Astrocyte of the hippocampus (primary cell): ENCODE measurements around the gene KLK1.

Experiments used
- DNase-seq: peaks from one replicate; pipeline ENCODE4 v3.0.0; 2011; ENCODE audit warnings: low read depth, low spot score

Gene KLK1

GRCh38 chr19:50823389-50824042, at the start of gene KLK1:
Gene KLK1, minus strand, starts transcription at chr19:50823787. Its CDS starts 39 bp downstream, at chr19:50823748.
- no peak for DNase-seq

DNA sequence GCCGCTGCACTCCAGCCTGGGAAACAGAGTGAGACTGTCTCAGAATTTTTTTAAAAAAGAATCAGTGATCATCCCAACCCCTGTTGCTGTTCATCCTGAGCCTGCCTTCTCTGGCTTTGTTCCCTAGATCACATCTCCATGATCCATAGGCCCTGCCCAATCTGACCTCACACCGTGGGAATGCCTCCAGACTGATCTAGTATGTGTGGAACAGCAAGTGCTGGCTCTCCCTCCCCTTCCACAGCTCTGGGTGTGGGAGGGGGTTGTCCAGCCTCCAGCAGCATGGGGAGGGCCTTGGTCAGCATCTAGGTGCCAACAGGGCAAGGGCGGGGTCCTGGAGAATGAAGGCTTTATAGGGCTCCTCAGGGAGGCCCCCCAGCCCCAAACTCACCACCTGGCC, 49.5 kb upstream of the KLK1 start, which contains the start of gene KLK2:
Gene KLK2, plus strand, starts transcription at position 384 of the 400 bp plus-strand sequence. CDS start 35 bp downstream, outside the sequence.
- DNase-seq = no peak

DNA sequence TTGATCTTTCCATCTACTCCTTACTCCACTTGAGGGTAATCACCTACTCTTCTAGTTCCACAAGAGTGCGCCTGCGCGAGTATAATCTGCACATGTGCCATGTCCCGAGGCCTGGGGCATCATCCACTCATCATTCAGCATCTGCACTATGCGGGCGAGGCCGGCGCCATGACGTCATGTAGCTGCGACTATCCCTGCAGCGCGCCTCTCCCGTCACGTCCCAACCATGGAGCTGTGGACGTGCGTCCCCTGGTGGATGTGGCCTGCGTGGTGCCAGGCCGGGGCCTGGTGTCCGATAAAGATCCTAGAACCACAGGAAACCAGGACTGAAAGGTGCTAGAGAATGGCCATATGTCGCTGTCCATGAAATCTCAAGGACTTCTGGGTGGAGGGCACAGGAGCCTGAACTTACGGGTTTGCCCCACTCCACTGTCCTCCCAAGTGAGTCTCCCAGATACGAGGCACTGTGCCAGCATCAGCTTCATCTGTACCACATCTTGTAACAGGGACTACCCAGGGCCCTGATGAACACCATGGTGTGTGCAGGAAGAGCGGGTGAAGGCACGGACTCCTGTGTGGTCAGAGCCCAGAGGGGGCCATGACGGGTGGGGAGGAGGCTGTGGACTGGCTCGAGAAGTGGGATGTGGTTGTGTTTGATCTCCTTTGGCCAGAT, 47.0 kb upstream of the KLK1 start:
- DNase-seq = no peak

GRCh38 chr19:50869479-50869878, 45.9 kb upstream of the KLK1 start:
- no peak for DNase-seq

DNA sequence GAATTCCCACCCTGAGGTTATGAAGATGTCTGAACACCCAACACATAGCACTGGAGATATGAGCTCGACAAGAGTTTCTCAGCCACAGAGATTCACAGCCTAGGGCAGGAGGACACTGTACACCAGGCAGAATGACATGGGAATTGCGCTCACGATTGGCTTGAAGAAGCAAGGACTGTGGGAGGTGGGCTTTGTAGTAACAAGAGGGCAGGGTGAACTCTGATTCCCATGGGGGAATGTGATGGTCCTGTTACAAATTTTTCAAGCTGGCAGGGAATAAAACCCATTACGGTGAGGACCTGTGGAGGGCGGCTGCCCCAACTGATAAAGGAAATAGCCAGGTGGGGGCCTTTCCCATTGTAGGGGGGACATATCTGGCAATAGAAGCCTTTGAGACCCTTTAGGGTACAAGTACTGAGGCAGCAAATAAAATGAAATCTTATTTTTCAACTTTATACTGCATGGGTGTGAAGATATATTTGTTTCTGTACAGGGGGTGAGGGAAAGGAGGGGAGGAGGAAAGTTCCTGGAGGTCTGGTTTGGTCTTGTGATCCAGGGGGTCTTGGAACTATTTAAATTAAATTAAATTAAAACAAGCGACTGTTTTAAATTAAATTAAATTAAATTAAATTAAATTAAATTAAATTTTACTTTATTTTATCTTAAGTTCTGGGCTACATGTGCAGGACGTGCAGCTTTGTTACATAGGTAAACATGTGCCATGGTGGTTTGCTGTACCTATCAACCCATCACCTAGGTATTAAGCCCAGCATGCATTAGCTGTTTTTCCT, 38.1 kb upstream of the KLK1 start:
- no peak for DNase-seq

DNA sequence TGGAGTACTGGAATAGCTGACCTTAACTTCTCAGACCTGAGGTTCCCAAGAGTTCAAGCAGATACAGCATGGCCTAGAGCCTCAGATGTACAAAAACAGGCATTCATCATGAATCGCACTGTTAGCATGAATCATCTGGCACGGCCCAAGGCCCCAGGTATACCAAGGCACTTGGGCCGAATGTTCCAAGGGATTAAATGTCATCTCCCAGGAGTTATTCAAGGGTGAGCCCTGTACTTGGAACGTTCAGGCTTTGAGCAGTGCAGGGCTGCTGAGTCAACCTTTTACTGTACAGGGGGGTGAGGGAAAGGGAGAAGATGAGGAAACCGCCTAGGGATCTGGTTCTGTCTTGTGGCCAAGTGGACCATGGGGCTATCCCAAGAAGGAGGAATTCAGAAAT, 37.4 kb upstream of the KLK1 start:
- DNase-seq = no peak

DNA sequence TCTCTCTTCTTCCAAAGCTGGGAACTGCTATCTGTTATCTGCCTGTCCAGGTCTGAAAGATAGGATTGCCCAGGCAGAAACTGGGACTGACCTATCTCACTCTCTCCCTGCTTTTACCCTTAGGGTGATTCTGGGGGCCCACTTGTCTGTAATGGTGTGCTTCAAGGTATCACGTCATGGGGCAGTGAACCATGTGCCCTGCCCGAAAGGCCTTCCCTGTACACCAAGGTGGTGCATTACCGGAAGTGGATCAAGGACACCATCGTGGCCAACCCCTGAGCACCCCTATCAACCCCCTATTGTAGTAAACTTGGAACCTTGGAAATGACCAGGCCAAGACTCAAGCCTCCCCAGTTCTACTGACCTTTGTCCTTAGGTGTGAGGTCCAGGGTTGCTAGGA, 36.3 kb upstream of the KLK1 start:
- DNase-seq = no peak

DNA sequence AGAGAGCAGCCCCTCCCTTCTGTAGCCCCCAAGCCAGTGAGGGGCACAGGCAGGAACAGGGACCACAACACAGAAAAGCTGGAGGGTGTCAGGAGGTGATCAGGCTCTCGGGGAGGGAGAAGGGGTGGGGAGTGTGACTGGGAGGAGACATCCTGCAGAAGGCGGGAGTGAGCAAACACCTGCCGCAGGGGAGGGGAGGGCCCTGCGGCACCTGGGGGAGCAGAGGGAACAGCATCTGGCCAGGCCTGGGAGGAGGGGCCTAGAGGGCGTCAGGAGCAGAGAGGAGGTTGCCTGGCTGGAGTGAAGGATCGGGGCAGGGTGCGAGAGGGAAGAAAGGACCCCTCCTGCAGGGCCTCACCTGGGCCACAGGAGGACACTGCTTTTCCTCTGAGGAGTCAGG, 35.3 kb upstream of the KLK1 start:
- no peak for DNase-seq

GRCh38 chr19:50857366-50857765, 33.8 kb upstream of the KLK1 start:
- DNase-seq = no peak

DNA sequence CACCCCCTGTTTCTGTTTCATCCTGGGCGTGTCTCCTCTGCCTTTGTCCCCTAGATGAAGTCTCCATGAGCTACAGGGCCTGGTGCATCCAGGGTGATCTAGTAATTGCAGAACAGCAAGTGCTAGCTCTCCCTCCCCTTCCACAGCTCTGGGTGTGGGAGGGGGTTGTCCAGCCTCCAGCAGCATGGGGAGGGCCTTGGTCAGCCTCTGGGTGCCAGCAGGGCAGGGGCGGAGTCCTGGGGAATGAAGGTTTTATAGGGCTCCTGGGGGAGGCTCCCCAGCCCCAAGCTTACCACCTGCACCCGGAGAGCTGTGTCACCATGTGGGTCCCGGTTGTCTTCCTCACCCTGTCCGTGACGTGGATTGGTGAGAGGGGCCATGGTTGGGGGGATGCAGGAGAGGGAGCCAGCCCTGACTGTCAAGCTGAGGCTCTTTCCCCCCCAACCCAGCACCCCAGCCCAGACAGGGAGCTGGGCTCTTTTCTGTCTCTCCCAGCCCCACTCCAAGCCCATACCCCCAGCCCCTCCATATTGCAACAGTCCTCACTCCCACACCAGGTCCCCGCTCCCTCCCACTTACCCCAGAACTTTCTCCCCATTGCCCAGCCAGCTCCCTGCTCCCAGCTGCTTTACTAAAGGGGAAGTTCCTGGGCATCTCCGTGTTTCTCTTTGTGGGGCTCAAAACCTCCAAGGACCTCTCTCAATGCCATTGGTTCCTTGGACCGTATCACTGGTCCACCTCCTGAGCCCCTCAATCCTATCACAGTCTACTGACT, 31.2 kb upstream of the KLK1 start, which contains the start of gene KLK3:
Gene KLK3, plus strand, starts transcription at position 280 of the 775 bp plus-strand sequence. Its CDS starts 41 bp downstream, at position 321.
- DNase-seq = no peak

DNA sequence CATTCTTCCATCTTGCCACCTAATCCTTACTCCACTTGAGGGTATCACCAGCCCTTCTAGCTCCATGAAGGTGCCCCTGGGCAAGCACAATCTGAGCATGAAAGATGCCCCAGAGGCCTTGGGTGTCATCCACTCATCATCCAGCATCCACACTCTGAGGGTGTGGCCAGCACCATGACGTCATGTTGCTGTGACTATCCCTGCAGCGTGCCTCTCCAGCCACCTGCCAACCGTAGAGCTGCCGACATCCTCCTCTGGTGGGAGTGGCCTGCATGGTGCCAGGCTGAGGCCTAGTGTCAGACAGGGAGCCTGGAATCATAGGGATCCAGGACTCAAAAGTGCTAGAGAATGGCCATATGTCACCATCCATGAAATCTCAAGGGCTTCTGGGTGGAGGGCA, 28.0 kb upstream of the KLK1 start:
- DNase-seq = no peak

- DNase-seq = no peak
These were observed 27.2 kb upstream of the KLK1 start for GRCh38 chr19:50850738-50851137.

DNA sequence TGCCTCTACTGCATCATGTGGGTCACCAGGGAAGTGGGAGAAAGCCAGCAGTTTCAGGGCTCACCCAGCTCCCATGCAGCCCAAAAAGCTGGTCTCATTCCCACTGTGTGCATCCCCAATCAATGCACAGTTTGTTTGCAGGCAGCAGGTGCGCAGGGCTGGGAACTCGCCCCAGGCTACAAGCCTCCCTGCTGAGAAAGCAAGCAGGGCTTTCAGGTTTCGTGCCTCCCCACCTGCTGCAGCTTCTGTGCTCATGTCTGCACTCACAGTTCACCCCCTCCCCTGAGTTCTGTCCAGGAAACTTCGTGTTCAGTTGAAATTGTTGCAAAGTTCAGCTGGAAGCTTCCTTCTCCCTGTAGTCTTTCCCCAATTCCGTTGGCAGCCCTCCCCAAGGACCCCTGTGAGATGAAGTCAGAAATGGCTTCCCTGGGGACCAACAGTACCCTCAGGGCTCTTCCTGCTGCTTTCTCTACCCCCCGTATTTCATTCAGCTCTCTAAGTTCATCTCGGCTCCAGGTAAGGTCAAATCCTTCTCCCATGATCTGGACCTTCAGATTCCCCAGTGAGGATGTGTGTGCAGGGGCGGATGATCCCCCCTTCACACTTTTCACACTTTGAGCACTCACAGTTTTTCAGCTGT, 20.8 kb upstream of the KLK1 start:
- DNase-seq = no peak

DNA sequence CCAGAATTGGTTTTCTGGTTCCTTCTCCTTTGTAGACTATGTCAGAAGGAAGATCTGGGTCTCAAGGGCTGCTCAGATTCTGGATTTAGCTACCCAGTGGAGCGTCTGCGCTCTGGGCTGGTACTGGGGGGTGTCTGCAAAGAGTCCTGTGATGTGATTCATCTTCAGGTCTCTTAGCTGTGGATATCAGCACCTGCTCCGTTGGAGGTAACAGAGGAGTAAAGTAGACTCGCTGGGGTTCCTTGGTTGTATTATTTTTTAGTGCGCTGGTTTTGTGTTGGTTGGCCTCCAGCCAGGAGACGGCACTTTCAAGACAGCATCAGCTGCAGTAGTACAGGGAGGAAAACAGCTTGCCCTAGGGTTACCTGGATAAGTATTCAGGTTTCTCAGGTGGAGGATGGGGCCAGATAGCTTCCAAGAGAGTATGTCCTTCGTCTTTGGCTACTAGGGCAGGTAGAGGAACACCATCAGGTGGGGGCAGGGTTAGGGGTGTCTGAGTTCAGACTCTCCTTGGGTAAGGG, 20.2 kb upstream of the KLK1 start:
- DNase-seq = no peak

GRCh38 chr19:50843205-50843604, 19.6 kb upstream of the KLK1 start:
- DNase-seq = no peak

GRCh38 chr19:50842130-50842529, 18.5 kb upstream of the KLK1 start:
- no peak for DNase-seq

DNA sequence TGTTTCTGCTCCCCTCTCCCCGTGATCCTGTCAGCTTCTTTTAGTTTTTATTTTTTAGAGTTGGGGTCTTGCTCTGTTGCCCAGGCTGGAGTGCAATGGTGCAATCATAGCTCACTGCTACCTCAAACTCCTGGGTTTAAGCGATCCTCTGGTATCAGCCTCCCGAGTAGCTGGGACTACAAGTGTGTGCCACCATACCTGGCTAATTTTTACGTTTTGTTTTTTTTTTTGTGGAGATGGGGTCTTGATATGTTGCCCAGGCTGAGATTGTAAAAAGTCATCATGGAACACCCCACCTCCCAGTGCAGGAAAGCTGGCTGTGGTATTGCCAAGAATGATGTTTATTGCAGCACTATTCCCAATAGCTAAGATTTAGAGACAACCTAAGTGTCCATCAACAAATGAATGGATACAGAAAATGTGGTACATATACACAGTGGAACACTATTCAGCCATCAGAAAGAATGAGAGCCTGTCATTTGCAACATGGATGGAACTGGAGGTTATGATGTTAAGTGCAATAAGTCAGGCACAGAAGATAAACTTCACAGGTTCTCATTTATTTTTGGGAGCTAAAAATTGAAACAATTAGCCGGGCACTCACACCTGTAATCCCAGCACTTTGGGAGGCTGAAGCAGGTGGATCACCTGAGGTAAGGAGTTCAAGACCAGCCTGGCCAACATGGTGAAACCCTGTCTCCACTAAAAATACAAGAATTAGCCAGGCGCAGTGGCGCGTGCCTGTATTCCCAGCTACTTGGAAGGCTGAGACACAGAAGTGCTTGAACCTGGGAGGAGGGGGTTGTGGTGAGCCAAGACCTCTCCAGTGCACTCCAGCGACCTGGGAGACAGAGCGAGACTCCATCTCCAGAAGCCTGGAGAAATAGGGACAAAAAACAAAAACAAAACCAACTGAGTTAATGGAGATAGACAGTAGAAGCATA, 16.4 kb upstream of the KLK1 start:
- DNase-seq = no peak

DNA sequence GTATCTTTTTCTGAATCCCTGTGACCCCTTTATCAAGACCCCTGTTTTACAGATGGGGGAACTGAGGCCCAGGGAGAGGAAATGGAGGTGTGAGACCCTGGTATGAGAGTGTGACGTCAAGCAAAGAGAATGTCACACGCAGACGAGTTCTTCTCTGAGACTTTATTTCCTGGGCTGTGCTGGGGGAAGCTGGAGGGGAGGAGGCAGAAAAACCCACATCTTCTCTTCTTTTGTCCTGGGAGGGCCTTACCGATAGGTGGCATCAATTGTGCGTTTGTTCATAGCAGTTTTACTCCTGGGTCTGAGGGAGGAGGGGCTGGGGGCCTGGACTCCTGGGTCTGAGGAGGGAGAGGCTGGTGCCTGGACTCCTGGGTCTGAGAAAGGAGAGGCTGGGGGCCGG, 14.7 kb upstream of the KLK1 start:
- DNase-seq = no peak

GRCh38 chr19:50837300-50837699, 13.7 kb upstream of the KLK1 start:
- DNase-seq = no peak
